BLaER1 (cell line): ENCODE measurements around the gene DNAJB8.
A peak's percentile ranks its signal among the peaks of the same experiment; 100 is the strongest.

Experiments
- H3K27ac ChIP-seq: shearing (Covaris generic); formaldehyde crosslinking; 2 replicates; pipeline ENCODE4 v1.8.1; 2022
- H3K27me3 ChIP-seq: shearing (Covaris generic); formaldehyde crosslinking; 2 replicates; pipeline ENCODE4 v1.8.1; 2022
- H3K36me3 ChIP-seq: shearing (Covaris generic); formaldehyde crosslinking; 2 replicates; pipeline ENCODE4 v1.8.1; 2022
- H3K4me1 ChIP-seq: shearing (Covaris generic); formaldehyde crosslinking; 2 replicates; pipeline ENCODE4 v1.8.1; 2022
- H3K4me2 ChIP-seq: shearing (Covaris generic); formaldehyde crosslinking; 2 replicates; pipeline ENCODE4 v1.8.1; 2022
- H3K4me3 ChIP-seq: shearing (Covaris generic); formaldehyde crosslinking; 2 replicates; pipeline ENCODE4 v1.8.1; 2022
- H3K9ac ChIP-seq: shearing (Covaris generic); formaldehyde crosslinking; 2 replicates; pipeline ENCODE4 v1.8.1; 2022
- H3K9me3 ChIP-seq: shearing (Covaris generic); formaldehyde crosslinking; 2 replicates; pipeline ENCODE4 v1.8.1; 2022
- H4K20me1 ChIP-seq: shearing (Covaris generic); formaldehyde crosslinking; 2 replicates; pipeline ENCODE4 v1.8.1; 2022
- Cebpa-rat ChIP-seq: shearing (Covaris generic); IDR thresholded peaks from 2 replicates; pipeline ENCODE4 v1.8.1; 2022

The DNAJB8 gene

GRCh38 chr3:128495435-128495970 is 28.8 kb upstream of the DNAJB8 start:
- H3K27me3 ChIP-seq: peaks cover 78% of the 10 kb centered on the region

GRCh38 chr3:128494367-128494650 is 27.6 kb upstream of the DNAJB8 start:
- peaks cover 90% of the 10 kb centered on the region for H3K27me3 ChIP-seq

More at GRCh38 chr3:128495435-128495970, 28.8 kb upstream of the DNAJB8 start:
- no peak overlapping the region for H3K9ac ChIP-seq
- no peaks in the 10 kb centered on the region for H3K36me3 ChIP-seq
- no peaks in the 10 kb centered on the region for H3K9me3 ChIP-seq
- TF ChIP-seq Cebpa-rat: no peak
- H3K4me3 ChIP-seq: no peak overlapping the region
- H4K20me1 ChIP-seq: peaks cover 52% of the 10 kb centered on the region
- peaks cover 12% of the 10 kb centered on the region; the same call in 1 of the 2 replicates for H3K4me1 ChIP-seq
- no peak overlapping the region for H3K4me2 ChIP-seq
- no peak overlapping the region for H3K27ac ChIP-seq

GRCh38 chr3:128493570-128494366 is 27.1 kb upstream of the DNAJB8 start:
- H3K9me3 ChIP-seq: no peaks in the 10 kb centered on the region
- peaks cover 26% of the 10 kb centered on the region for H3K4me1 ChIP-seq
- peaks cover 93% of the 10 kb centered on the region for H3K27me3 ChIP-seq
- no peaks in the 10 kb centered on the region for H3K36me3 ChIP-seq
- no peak overlapping the region for H3K4me3 ChIP-seq
- TF ChIP-seq Cebpa-rat: no peak
- no peak overlapping the region for H3K4me2 ChIP-seq
- H3K9ac ChIP-seq: no peak overlapping the region
- H4K20me1 ChIP-seq: peaks cover 69% of the 10 kb centered on the region
- no peak overlapping the region for H3K27ac ChIP-seq

More at GRCh38 chr3:128494367-128494650, 27.6 kb upstream of the DNAJB8 start:
- H3K4me3 ChIP-seq: no peak overlapping the region
- peaks cover 64% of the 10 kb centered on the region for H4K20me1 ChIP-seq
- H3K9me3 ChIP-seq: no peaks in the 10 kb centered on the region
- no peak for TF ChIP-seq Cebpa-rat
- no peak overlapping the region for H3K9ac ChIP-seq
- peaks cover 21% of the 10 kb centered on the region for H3K4me1 ChIP-seq
- H3K27ac ChIP-seq: no peak overlapping the region
- H3K36me3 ChIP-seq: no peaks in the 10 kb centered on the region
- H3K4me2 ChIP-seq: no peak overlapping the region

- Histone ChIP-seq H3K27me3 (peaks cover 97% of the 10 kb centered on the region), H3K9me3 (no peaks in the 10 kb centered on the region), H4K20me1 (peaks cover 78% of the 10 kb centered on the region), H3K4me3 (peak within 1 kb of the TSS; percentile 36; the same call in 1 of the 2 replicates), H3K27ac (no peak within 1 kb of the TSS), H3K4me2 (peak within 1 kb of the TSS; percentile 64), H3K36me3 (no peaks in the 10 kb centered on the region), H3K4me1 (peaks cover 34% of the 10 kb centered on the region), H3K9ac (no peak within 1 kb of the TSS)
- TF ChIP-seq Cebpa-rat: no peak
These were observed 26.2 kb upstream of the DNAJB8 start, which contains the start of gene GATA2 for GRCh38 chr3:128492671-128493569. Gene GATA2 (minus strand): TSS chr3:128493201. CDS start chr3:128487031, 6,170 bp downstream.

- Histone ChIP-seq H4K20me1 (peaks cover 86% of the 10 kb centered on the region), H3K27me3 (peaks cover 100% of the 10 kb centered on the region), H3K36me3 (no peaks in the 10 kb centered on the region), H3K27ac (no peak overlapping the region), H3K9ac (no peak overlapping the region), H3K4me1 (peaks cover 38% of the 10 kb centered on the region), H3K4me2 (peak overlapping the region; percentile 64), H3K9me3 (no peaks in the 10 kb centered on the region), H3K4me3 (peak overlapping the region; percentile 36; the same call in 1 of the 2 replicates)
- no peak for TF ChIP-seq Cebpa-rat
These were observed 25.4 kb upstream of the DNAJB8 start for GRCh38 chr3:128491941-128492670.

- no peak for TF ChIP-seq Cebpa-rat
- peaks cover 91% of the 10 kb centered on the region for H4K20me1 ChIP-seq
- H3K4me3 ChIP-seq: no peak overlapping the region
- H3K9ac ChIP-seq: no peak overlapping the region
- H3K27ac ChIP-seq: no peak overlapping the region
- no peak overlapping the region for H3K4me2 ChIP-seq
- no peaks in the 10 kb centered on the region for H3K36me3 ChIP-seq
- no peaks in the 10 kb centered on the region for H3K9me3 ChIP-seq
- peaks cover 43% of the 10 kb centered on the region for H3K4me1 ChIP-seq
- H3K27me3 ChIP-seq: peaks cover 100% of the 10 kb centered on the region
These were observed 24.9 kb upstream of the DNAJB8 start for GRCh38 chr3:128491691-128491940.

GRCh38 chr3:128490915-128491690 is 24.4 kb upstream of the DNAJB8 start:
- no peak overlapping the region for H3K4me2 ChIP-seq
- H3K9ac ChIP-seq: no peak overlapping the region
- peaks cover 100% of the 10 kb centered on the region for H3K27me3 ChIP-seq
- H3K9me3 ChIP-seq: no peaks in the 10 kb centered on the region
- no peak overlapping the region for H3K27ac ChIP-seq
- H3K4me3 ChIP-seq: no peak overlapping the region
- H3K36me3 ChIP-seq: no peaks in the 10 kb centered on the region
- H4K20me1 ChIP-seq: peaks cover 96% of the 10 kb centered on the region
- TF ChIP-seq Cebpa-rat: no peak
- H3K4me1 ChIP-seq: peaks cover 43% of the 10 kb centered on the region

- Histone ChIP-seq H3K4me1 (peaks cover 43% of the 10 kb centered on the region), H3K9ac (no peak overlapping the region), H3K4me2 (no peak overlapping the region), H3K9me3 (no peaks in the 10 kb centered on the region), H3K36me3 (no peaks in the 10 kb centered on the region), H3K27me3 (peaks cover 100% of the 10 kb centered on the region), H3K27ac (no peak overlapping the region), H3K4me3 (no peak overlapping the region), H4K20me1 (peaks cover 99% of the 10 kb centered on the region)
- no peak for TF ChIP-seq Cebpa-rat
These were observed 23.9 kb upstream of the DNAJB8 start for GRCh38 chr3:128490650-128490914.
